Astrocyte of the spinal cord (primary cell): ENCODE measurements around the gene CFAP46.

Source experiments
- DNase-seq: peaks from one replicate; pipeline ENCODE4 v3.0.0; 2011; ENCODE audit warnings: low read depth, low spot score
- H3K4me3 ChIP-seq: 2 replicates; pipeline ENCODE4 v1.5.1; 2011; ENCODE audit warnings: low read depth, mild to moderate bottlenecking, low read length, moderate library complexity
- CTCF ChIP-seq: IDR thresholded peaks from 2 replicates; pipeline ENCODE4 v1.5.1; 2012; ENCODE audit warnings: low read depth, mild to moderate bottlenecking, low read length, inconsistent platforms
- in situ Hi-C: cut with HindIII; loops from 2 replicates; pipeline ENCODE4 v1.10.0; 2017; ENCODE audit warnings: low sequenced_read_pairs

CFAP46 gene

GRCh38 chr10:132879408-132880127 lies 62.8 kb downstream of the CFAP46 start:
- in situ Hi-C loops = no loop called here
- TF ChIP-seq CTCF = no peak
- H3K4me3 ChIP-seq = no peak overlapping the region
- no peak for DNase-seq

- in situ Hi-C loops = no loop called here
- H3K4me3 ChIP-seq = no peak overlapping the region
- TF ChIP-seq CTCF = no peak
- no peak for DNase-seq
These were observed 63.5 kb downstream of the CFAP46 start for GRCh38 chr10:132878730-132879407.

GRCh38 chr10:132878091-132878729 lies 64.2 kb downstream of the CFAP46 start:
- H3K4me3 ChIP-seq = no peak overlapping the region
- in situ Hi-C loops = no loop called here
- DNase-seq = no peak
- TF ChIP-seq CTCF = no peak

- H3K4me3 ChIP-seq = no peak overlapping the region
- TF ChIP-seq CTCF = no peak
- DNase-seq = no peak
- in situ Hi-C loops = no loop called here
These were observed 64.9 kb downstream of the CFAP46 start for GRCh38 chr10:132877473-132877872.

- no peak for DNase-seq
- H3K4me3 ChIP-seq = no peak overlapping the region
- in situ Hi-C loops = no loop called here
- TF ChIP-seq CTCF = no peak
These were observed 65.4 kb downstream of the CFAP46 start for GRCh38 chr10:132876993-132877431.

GRCh38 chr10:132876131-132876860 lies 66.1 kb downstream of the CFAP46 start:
- no peak overlapping the region for H3K4me3 ChIP-seq
- no peak for TF ChIP-seq CTCF
- no peak for DNase-seq
- in situ Hi-C loops = no loop called here
